Panc1 (cell line): ENCODE data around the gene RAB1B.

Experiments used
- CTCF ChIP-seq: fragments of 450-650 bp; IDR thresholded peaks from 2 replicates; pipeline ENCODE4 v1.5.1; 2017; ENCODE audit warnings: mild to moderate bottlenecking
- POLR2AphosphoS5 ChIP-seq: IDR thresholded peaks from 2 replicates; pipeline ENCODE4 v1.6.1; 2012; ENCODE audit warnings: mild to moderate bottlenecking, low read depth, low read length, moderate library complexity
- TF ChIP-seq, protein P1 (sequence below), 2 experiments: IDR thresholded peaks; 2 replicates each; pipeline ENCODE4 v1.6.1; 2011 to 2012; ENCODE audit warnings: low read depth in 2 of 2, control low read depth in 1 of 2, low read length in 1 of 2, mild to moderate bottlenecking in 1 of 2, moderate library complexity in 1 of 2; ENCODE audit not compliant: insufficient read depth in 1 of 2

GRCh38 chr11:66239511-66239910 is 28.9 kb upstream of the RAB1B start:
- no peak for TF ChIP-seq CTCF
- TF ChIP-seq, protein P1, sequence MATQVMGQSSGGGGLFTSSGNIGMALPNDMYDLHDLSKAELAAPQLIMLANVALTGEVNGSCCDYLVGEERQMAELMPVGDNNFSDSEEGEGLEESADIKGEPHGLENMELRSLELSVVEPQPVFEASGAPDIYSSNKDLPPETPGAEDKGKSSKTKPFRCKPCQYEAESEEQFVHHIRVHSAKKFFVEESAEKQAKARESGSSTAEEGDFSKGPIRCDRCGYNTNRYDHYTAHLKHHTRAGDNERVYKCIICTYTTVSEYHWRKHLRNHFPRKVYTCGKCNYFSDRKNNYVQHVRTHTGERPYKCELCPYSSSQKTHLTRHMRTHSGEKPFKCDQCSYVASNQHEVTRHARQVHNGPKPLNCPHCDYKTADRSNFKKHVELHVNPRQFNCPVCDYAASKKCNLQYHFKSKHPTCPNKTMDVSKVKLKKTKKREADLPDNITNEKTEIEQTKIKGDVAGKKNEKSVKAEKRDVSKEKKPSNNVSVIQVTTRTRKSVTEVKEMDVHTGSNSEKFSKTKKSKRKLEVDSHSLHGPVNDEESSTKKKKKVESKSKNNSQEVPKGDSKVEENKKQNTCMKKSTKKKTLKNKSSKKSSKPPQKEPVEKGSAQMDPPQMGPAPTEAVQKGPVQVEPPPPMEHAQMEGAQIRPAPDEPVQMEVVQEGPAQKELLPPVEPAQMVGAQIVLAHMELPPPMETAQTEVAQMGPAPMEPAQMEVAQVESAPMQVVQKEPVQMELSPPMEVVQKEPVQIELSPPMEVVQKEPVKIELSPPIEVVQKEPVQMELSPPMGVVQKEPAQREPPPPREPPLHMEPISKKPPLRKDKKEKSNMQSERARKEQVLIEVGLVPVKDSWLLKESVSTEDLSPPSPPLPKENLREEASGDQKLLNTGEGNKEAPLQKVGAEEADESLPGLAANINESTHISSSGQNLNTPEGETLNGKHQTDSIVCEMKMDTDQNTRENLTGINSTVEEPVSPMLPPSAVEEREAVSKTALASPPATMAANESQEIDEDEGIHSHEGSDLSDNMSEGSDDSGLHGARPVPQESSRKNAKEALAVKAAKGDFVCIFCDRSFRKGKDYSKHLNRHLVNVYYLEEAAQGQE (IDR thresholded peaks at IDR 0.05; ENCODE audit: insufficient read depth in 1 of 2, low read depth in 2 of 2, low read length in 1 of 2): no peak
- TF ChIP-seq POLR2AphosphoS5: no peak
